Thoracic aorta (tissue), 2 donors: ENCODE measurements around the gene TM4SF20. TPM values are rescaled to one million over a fixed set of nuclear protein-coding genes. Genes with fewer than 3 reads are reported as not detected.

Source experiments
- ATAC-seq: fragments of 150-250 bp; one replicate; pipeline ENCODE4 v1.8.0; 2017; ENCODE audit warnings: low read depth; ENCODE audit not compliant: insufficient number of reproducible peaks, low FRiP score
- DNase-seq: peaks from one replicate; pipeline ENCODE4 v3.0.0-alpha.2; 2020; ENCODE audit warnings: low spot score
- H3K27ac ChIP-seq, 2 donors: fragments of 200-600 bp; sonication (generic); 1 replicate in 1 of 2; 2 replicates in 1 of 2; pipeline ENCODE4 v1.5.1; 2016; ENCODE audit warnings: mild to moderate bottlenecking in 2 of 2, moderate library complexity in 2 of 2
- H3K27me3 ChIP-seq: fragments of 200-600 bp; sonication (generic); replicated peaks from 2 replicates; pipeline ENCODE4 v1.6.0; 2016; ENCODE audit warnings: mild to moderate bottlenecking; ENCODE audit not compliant: insufficient read depth
- H3K36me3 ChIP-seq: fragments of 200-600 bp; sonication (generic); one replicate; pipeline ENCODE4 v1.5.1; 2016
- H3K4me1 ChIP-seq, 2 donors: fragments of 200-600 bp; sonication (generic); 1 replicate in 1 of 2; 2 replicates in 1 of 2; pipeline versions ENCODE4 v1.5.1 to v1.6.0; 2016; ENCODE audit warnings: low read depth in 2 of 2, mild to moderate bottlenecking in 1 of 2; ENCODE audit not compliant: control insufficient read depth in 1 of 2
- H3K4me3 ChIP-seq: fragments of 200-600 bp; sonication (generic); 2 replicates; pipeline ENCODE4 v1.5.1; 2016; ENCODE audit warnings: mild to moderate bottlenecking
- H3K9me3 ChIP-seq: fragments of 200-600 bp; sonication (generic); 2 replicates; pipeline ENCODE4 v1.5.1; 2016
- CTCF ChIP-seq: fragments of 200-600 bp; sonication (generic); IDR thresholded peaks from one replicate; pipeline ENCODE4 v1.5.1; 2019; ENCODE audit warnings: antibody characterized with exemption
- total RNA-seq, 2 donors: library from RNA; depleted of rRNA; stranded (reverse); fragments of >200 nt; gene quantifications; one replicate each; pipeline versions ENCODE4 v1.1.0 to v1.2.3, GENCODE V29; 2016

Gene TM4SF20
- total RNA-seq, 2 donors from 2014 or later = not detected

- peaks cover 0 to 7% of the 10 kb centered on the region in 2 donors for H3K4me1 ChIP-seq
- H3K36me3 ChIP-seq = no peaks in the 10 kb centered on the region
- TF ChIP-seq CTCF = no peak
- DNase-seq (no peak), ATAC-seq (no peak)
- H3K27me3 ChIP-seq = no peaks in the 10 kb centered on the region
- H3K9me3 ChIP-seq = no peaks in the 10 kb centered on the region
- no peak overlapping the region for H3K4me3 ChIP-seq
- no peak overlapping the region for H3K27ac ChIP-seq
Measured at GRCh38 chr2:227320305-227321094, 58.6 kb downstream of the TM4SF20 start.

GRCh38 chr2:227317834-227318233 is 61.3 kb downstream of the TM4SF20 start:
- Histone ChIP-seq H3K9me3 (no peaks in the 10 kb centered on the region), H3K4me1 (no peaks in the 10 kb centered on the region), H3K4me3 (no peak overlapping the region), H3K36me3 (no peaks in the 10 kb centered on the region), H3K27ac (no peak overlapping the region), H3K27me3 (no peaks in the 10 kb centered on the region)
- no peak for ATAC-seq
- no peak for DNase-seq
- no peak for TF ChIP-seq CTCF

- no peak for TF ChIP-seq CTCF
- no peaks in the 10 kb centered on the region for H3K27me3 ChIP-seq
- H3K36me3 ChIP-seq = peaks cover 8% of the 10 kb centered on the region
- no peaks in the 10 kb centered on the region for H3K4me1 ChIP-seq
- no peaks in the 10 kb centered on the region for H3K9me3 ChIP-seq
- no peak overlapping the region for H3K27ac ChIP-seq
- no peak overlapping the region for H3K4me3 ChIP-seq
- DNase-seq = no peak
- ATAC-seq = no peak
Measured at GRCh38 chr2:227313310-227313709, 65.8 kb downstream of the TM4SF20 start.

GRCh38 chr2:227312579-227312978 is 66.5 kb downstream of the TM4SF20 start:
- peaks cover 8% of the 10 kb centered on the region for H3K36me3 ChIP-seq
- no peak for TF ChIP-seq CTCF
- H3K27me3 ChIP-seq = no peaks in the 10 kb centered on the region
- H3K9me3 ChIP-seq = no peaks in the 10 kb centered on the region
- DNase-seq = no peak
- ATAC-seq = no peak
- no peak overlapping the region for H3K27ac ChIP-seq
- H3K4me1 ChIP-seq = no peaks in the 10 kb centered on the region
- H3K4me3 ChIP-seq = no peak overlapping the region

Other genes starting within 250 kb of the TM4SF20 start
- gene COL4A4, start 215.1 kb downstream of the TM4SF20 start, total RNA-seq = 10 to 100 TPM; 17.2 to 34.0 TPM
- 10 to 100 TPM; 29.6 to 36.7 TPM for gene COL4A3, start 214.7 kb downstream of the TM4SF20 start, total RNA-seq
- 100 to 1,000 TPM; 109 to 113 TPM for gene MFF, start 54.1 kb downstream of the TM4SF20 start, total RNA-seq
- gene SCYGR1, start 8.6 kb upstream of the TM4SF20 start, total RNA-seq = not detected
- 10 to 100 TPM; 85.9 to 89.4 TPM for gene AGFG1, start 92.8 kb upstream of the TM4SF20 start, total RNA-seq
- not detected for gene SCYGR2, start 219.6 kb upstream of the TM4SF20 start, total RNA-seq
- gene SCYGR3, start 235.5 kb upstream of the TM4SF20 start, total RNA-seq = not detected
- gene SCYGR4, start 238.2 kb upstream of the TM4SF20 start, total RNA-seq = not detected